Fibroblast of lung (primary cell): ENCODE results near the gene POLR1A. TPM values are rescaled to one million over a fixed set of nuclear protein-coding genes. Genes with fewer than 3 reads are reported as not detected.

Experiments
- DNase-seq, 2 donors: peaks; one replicate each; pipeline versions ENCODE4 v3.0.0 to v3.0.0-alpha.2; 2010; ENCODE audit warnings: low read depth in 2 of 2
- H2AFZ ChIP-seq: 2 replicates; pipeline ENCODE4 v1.5.1; 2012; ENCODE audit warnings: low read length, control low read depth, inconsistent platforms
- H3K27ac ChIP-seq: 2 replicates; pipeline ENCODE4 v1.5.1; 2011; ENCODE audit warnings: low read length, control low read depth; ENCODE audit not compliant: insufficient read depth
- H3K27me3 ChIP-seq: 2 replicates; pipeline ENCODE4 v1.5.1; 2011; ENCODE audit warnings: mild to moderate bottlenecking, low read length; ENCODE audit not compliant: control insufficient read depth, insufficient read depth
- H3K36me3 ChIP-seq: 2 replicates; pipeline ENCODE4 v1.5.1; 2011; ENCODE audit warnings: low read length; ENCODE audit not compliant: control insufficient read depth, insufficient read depth
- H3K4me1 ChIP-seq: 2 replicates; pipeline ENCODE4 v1.5.1; 2011; ENCODE audit warnings: low read length; ENCODE audit not compliant: control insufficient read depth, insufficient read depth; ENCODE audit errors: extremely low read depth
- H3K4me2 ChIP-seq: 2 replicates; pipeline ENCODE4 v1.5.1; 2011; ENCODE audit warnings: low read length, control low read depth; ENCODE audit not compliant: insufficient read depth; ENCODE audit errors: extremely low read depth
- H3K4me3 ChIP-seq, 4 experiments: fragments of 200-600 bp in 1 of 4; sonication (generic) in 1 of 4; replicated peaks in 1 of 4; 2 replicates each; pipeline ENCODE4 v1.5.1; 2011 to 2016; ENCODE audit warnings: low read length in 4 of 4, low read depth in 3 of 4, mild to moderate bottlenecking in 3 of 4, control low read depth in 2 of 4, inconsistent platforms in 1 of 4, mixed read lengths in 1 of 4; ENCODE audit not compliant: insufficient read depth in 1 of 4; ENCODE audit errors: control extremely low read depth in 1 of 4
- H3K79me2 ChIP-seq: 2 replicates; pipeline ENCODE4 v1.5.1; 2012; ENCODE audit warnings: mild to moderate bottlenecking, low read length, inconsistent platforms; ENCODE audit not compliant: control insufficient read depth, insufficient read depth
- H3K9ac ChIP-seq: 2 replicates; pipeline ENCODE4 v1.5.1; 2011; ENCODE audit warnings: mild to moderate bottlenecking, low read length, control low read depth; ENCODE audit not compliant: insufficient read depth
- H3K9me3 ChIP-seq: 2 replicates; pipeline ENCODE4 v1.5.1; 2012; ENCODE audit warnings: low read depth, low read length; ENCODE audit not compliant: control insufficient read depth, insufficient read depth
- H4K20me1 ChIP-seq: 2 replicates; pipeline ENCODE4 v1.5.1; 2011; ENCODE audit warnings: low read length; ENCODE audit not compliant: control insufficient read depth, insufficient read depth; ENCODE audit errors: extremely low read depth
- EZH2 ChIP-seq: IDR thresholded peaks from 2 replicates; pipeline ENCODE4 v1.5.1; 2012; ENCODE audit warnings: low read length, control low read depth, mild to moderate bottlenecking; ENCODE audit errors: missing control alignments
- polyA minus RNA-seq: library from RNA; depleted of rRNA, polyadenylated mRNA; stranded (reverse); fragments of >200 nt; gene quantifications from 2 replicates; pipeline ENCODE4 v1.2.3, GENCODE V29; 2011; ENCODE audit warnings: low replicate concordance
- polyA plus RNA-seq, 2 donors: library from polyadenylated mRNA; depleted of rRNA in 1 of 2; stranded (reverse) in 1 of 2; unstranded in 1 of 2; fragments of >200 nt; gene quantifications; 2 replicates each; pipeline ENCODE4 v1.2.1, GENCODE V29; 2011 to 2012; ENCODE audit warnings: missing spikeins in 1 of 2
- total RNA-seq: library from RNA; depleted of rRNA; stranded (reverse); fragments of >200 nt; gene quantifications from 2 replicates; pipeline ENCODE4 v1.2.1, GENCODE V29; 2014
- TF ChIP-seq, protein P1 (sequence below), 2 donors: IDR thresholded peaks in 1 of 2; conservative IDR thresholded peaks in 1 of 2; 1 replicate in 1 of 2; 2 replicates in 1 of 2; pipeline ENCODE4 v1.5.1; 2011 to 2012; ENCODE audit warnings: low read length in 2 of 2, control low read depth in 1 of 2, inconsistent platforms in 1 of 2, low read depth in 1 of 2, mild to moderate bottlenecking in 1 of 2

The POLR1A gene
- total RNA-seq (9.2 and 9.4 TPM in 2 replicates), polyA plus RNA-seq (9.9 and 11.9 TPM in 2 replicates), polyA minus RNA-seq (35.0 and 47.9 TPM in 2 replicates)
- 20.5 and 22.8 TPM in 2 replicates for polyA plus RNA-seq (2012)

DNA sequence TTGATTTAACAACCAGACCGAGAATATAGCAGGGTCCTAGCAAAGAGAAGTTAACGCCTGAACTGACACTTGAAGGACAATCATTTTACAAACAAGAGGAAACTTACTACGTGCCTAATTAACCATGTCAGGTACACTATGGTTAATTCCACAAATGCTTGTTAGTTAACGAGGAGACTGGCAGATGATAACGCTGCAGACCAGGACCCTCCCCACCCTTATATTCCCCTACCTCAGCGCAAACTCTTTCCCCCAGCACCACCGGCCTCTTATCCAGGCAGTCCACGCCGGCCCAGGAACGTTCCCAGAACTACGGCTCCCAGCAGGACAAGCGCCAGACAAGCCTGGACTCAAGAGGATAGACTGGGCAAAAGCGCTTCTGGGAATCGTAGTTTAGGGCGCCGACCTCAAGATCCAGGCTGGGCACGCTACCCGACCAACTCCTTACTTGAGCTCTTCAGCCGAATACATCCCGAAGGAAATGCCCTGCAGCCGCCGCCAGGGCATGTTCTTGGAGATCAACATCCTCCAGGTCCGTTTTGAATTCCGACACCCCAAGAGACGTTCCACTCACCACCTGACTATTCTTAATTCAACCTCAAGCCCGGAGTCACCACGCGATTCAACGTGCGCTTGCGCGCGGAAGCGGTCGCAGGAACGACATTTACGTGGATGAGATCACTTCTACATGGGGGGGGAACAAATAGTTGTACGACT, at the start of gene POLR1A:
TSS of gene POLR1A (minus strand) at position 635 of the 717 bp plus-strand sequence. CDS start at position 525, 110 bp downstream.
- Histone ChIP-seq H3K4me2 (peak within 1 kb of the TSS; percentile 95), H3K4me1 (no peaks in the 10 kb centered on the region)

DNA sequence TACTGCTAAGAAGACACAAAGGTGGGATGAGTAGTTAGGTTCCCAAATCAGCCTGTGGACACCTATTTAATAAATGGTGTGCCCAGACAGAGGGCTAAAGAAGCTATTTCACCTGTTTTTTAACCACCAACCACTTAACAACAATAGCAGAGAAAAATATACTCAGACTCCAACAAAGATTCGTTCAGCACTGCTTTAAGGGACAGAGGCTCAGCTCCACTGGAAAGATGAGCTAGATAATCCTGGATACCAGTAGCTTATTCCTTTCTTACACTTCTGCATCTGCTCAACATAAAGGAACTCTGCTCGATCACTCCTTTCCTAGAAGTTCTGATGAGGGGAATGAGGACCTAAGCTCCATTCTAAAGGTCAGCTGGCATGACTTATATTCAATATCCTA, 44.8 kb upstream of the POLR1A start:
- Histone ChIP-seq H3K4me3 (no peak overlapping the region), H3K36me3 (peaks cover 14% of the 10 kb centered on the region), H4K20me1 (no peaks in the 10 kb centered on the region), H3K9ac (no peak overlapping the region), H3K4me1 (no peaks in the 10 kb centered on the region), H3K27ac (no peak overlapping the region), H3K27me3 (no peaks in the 10 kb centered on the region), H3K4me2 (no peak overlapping the region), H3K9me3 (no peaks in the 10 kb centered on the region), H2AFZ (no peak overlapping the region), H3K79me2 (no peaks in the 10 kb centered on the region)
- no peak for TF ChIP-seq EZH2
- TF ChIP-seq, protein P1, sequence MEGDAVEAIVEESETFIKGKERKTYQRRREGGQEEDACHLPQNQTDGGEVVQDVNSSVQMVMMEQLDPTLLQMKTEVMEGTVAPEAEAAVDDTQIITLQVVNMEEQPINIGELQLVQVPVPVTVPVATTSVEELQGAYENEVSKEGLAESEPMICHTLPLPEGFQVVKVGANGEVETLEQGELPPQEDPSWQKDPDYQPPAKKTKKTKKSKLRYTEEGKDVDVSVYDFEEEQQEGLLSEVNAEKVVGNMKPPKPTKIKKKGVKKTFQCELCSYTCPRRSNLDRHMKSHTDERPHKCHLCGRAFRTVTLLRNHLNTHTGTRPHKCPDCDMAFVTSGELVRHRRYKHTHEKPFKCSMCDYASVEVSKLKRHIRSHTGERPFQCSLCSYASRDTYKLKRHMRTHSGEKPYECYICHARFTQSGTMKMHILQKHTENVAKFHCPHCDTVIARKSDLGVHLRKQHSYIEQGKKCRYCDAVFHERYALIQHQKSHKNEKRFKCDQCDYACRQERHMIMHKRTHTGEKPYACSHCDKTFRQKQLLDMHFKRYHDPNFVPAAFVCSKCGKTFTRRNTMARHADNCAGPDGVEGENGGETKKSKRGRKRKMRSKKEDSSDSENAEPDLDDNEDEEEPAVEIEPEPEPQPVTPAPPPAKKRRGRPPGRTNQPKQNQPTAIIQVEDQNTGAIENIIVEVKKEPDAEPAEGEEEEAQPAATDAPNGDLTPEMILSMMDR (conservative IDR thresholded peaks at IDR 0.05 in 1 of 2, IDR thresholded peaks at IDR 0.05 in 1 of 2; ENCODE audit: low read depth in 1 of 2, low read length in 2 of 2): no peak
- DNase-seq: no peak

More for the DNA sequence above, at the start of gene POLR1A:
- no peaks in the 10 kb centered on the region for H3K27me3 ChIP-seq
- H2AFZ ChIP-seq: peak within 1 kb of the TSS; percentile 98
- no peaks in the 10 kb centered on the region for H4K20me1 ChIP-seq
- H3K9me3 ChIP-seq: no peaks in the 10 kb centered on the region
- H3K36me3 ChIP-seq: peaks cover 6% of the 10 kb centered on the region
- peak within 1 kb of the TSS; percentile 82 to 95 (median 92) for H3K4me3 ChIP-seq
- peaks cover 68% of the 10 kb centered on the region for H3K79me2 ChIP-seq
- peak; percentile 94 to 95 for DNase-seq
- H3K9ac ChIP-seq: peak within 1 kb of the TSS; percentile 79
- H3K27ac ChIP-seq: peak within 1 kb of the TSS; percentile 96
- TF ChIP-seq, protein P1 (conservative IDR thresholded peaks at IDR 0.05 in 1 of 2, IDR thresholded peaks at IDR 0.05 in 1 of 2; ENCODE audit: low read depth in 1 of 2, low read length in 2 of 2): peak in 1 of 2 donors; percentile 8
- no peak for TF ChIP-seq EZH2

- H3K79me2 ChIP-seq: no peaks in the 10 kb centered on the region
- no peaks in the 10 kb centered on the region for H3K27me3 ChIP-seq
- peaks cover 19% of the 10 kb centered on the region for H3K36me3 ChIP-seq
- no peak overlapping the region for H3K27ac ChIP-seq
- no peaks in the 10 kb centered on the region for H4K20me1 ChIP-seq
- peak in 1 of 2 donors; percentile 9 for DNase-seq
- no peak overlapping the region for H2AFZ ChIP-seq
- no peak overlapping the region for H3K9ac ChIP-seq
- no peaks in the 10 kb centered on the region for H3K9me3 ChIP-seq
- no peak overlapping the region for H3K4me2 ChIP-seq
- no peaks in the 10 kb centered on the region for H3K4me1 ChIP-seq
- TF ChIP-seq EZH2: no peak
- TF ChIP-seq, protein P1 (conservative IDR thresholded peaks at IDR 0.05 in 1 of 2, IDR thresholded peaks at IDR 0.05 in 1 of 2; ENCODE audit: low read depth in 1 of 2, low read length in 2 of 2): no peak
- H3K4me3 ChIP-seq: no peak overlapping the region
Observed at GRCh38 chr2:86147793-86148192, 42.1 kb upstream of the POLR1A start.
